Measurements from ENCODE around the gene MYO10. TPM values are rescaled to one million over a fixed set of nuclear protein-coding genes. Genes with fewer than 3 reads are reported as not detected.
A peak's percentile ranks its signal among the peaks of the same experiment; 100 is the strongest.

Gene MYO10
- total RNA-seq, 1 donor from 2014 or later, result 67.0 TPM

GRCh38 chr5:16952968-16953671 is 17.0 kb upstream of the MYO10 start:
- no peak for ATAC-seq
- intact Hi-C loops (cut with DNase I), result no loop called here
- no peaks in the 10 kb centered on the region for H3K36me3 ChIP-seq

GRCh38 chr5:16946725-16947124 is 10.6 kb upstream of the MYO10 start:
- DNase-seq (no peak), ATAC-seq (no peak)
- no peak overlapping the region for H3K4me3 ChIP-seq
- no peak overlapping the region for H3K27ac ChIP-seq
- H3K4me1 ChIP-seq, result no peaks in the 10 kb centered on the region
- intact Hi-C loops (cut with DNase I), result no loop called here
- H3K9me3 ChIP-seq, result no peaks in the 10 kb centered on the region
- no peaks in the 10 kb centered on the region for H3K36me3 ChIP-seq
- no peaks in the 10 kb centered on the region for H3K27me3 ChIP-seq
- TF ChIP-seq CTCF (IDR thresholded peaks at IDR 0.05), result no peak

More at GRCh38 chr5:16952968-16953671, 17.0 kb upstream of the MYO10 start:
- H3K9me3 ChIP-seq, result no peaks in the 10 kb centered on the region
- TF ChIP-seq CTCF (IDR thresholded peaks at IDR 0.05), result no peak
- no peaks in the 10 kb centered on the region for H3K4me1 ChIP-seq
- no peaks in the 10 kb centered on the region for H3K27me3 ChIP-seq
- DNase-seq, result no peak
- H3K4me3 ChIP-seq, result no peak overlapping the region
- no peak overlapping the region for H3K27ac ChIP-seq

DNA sequence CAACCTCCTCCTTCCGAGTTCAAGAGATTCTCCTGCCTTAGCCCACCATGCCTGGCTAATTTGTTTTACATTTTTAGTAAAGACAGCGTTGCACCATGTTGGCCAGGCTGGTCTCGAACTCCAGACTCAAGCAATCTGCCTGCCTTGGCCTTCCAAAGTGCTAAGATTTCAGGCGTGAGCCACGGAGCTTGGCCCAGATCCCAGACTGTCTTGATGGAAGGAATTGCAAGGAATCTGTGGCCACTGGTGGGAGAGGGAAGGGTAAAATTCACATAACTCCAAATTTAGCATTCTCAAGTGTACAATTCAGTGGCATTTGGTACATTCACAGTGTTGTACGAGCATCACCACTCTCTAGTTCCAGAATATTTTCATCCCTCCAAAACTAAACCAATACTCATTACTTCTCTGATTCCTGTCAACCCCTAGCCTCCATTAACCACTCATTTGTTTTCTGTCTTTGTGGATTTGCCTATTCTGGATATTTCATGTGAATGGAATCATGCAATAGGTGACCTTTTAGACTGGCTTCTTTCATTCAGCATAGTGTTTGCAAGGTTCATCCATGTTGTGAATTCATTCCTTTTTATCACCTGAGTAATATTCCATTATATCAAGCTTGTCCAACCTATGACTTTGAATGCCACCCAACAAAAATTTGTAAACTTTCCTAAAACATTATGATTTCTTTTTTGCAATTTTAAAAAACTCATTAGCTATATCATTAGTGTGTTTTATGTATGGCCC is 8.9 kb upstream of the MYO10 start:
- Histone ChIP-seq H3K27me3 (no peaks in the 10 kb centered on the region), H3K9me3 (no peaks in the 10 kb centered on the region), H3K27ac (no peak overlapping the region), H3K4me3 (no peak overlapping the region), H3K36me3 (no peaks in the 10 kb centered on the region), H3K4me1 (no peaks in the 10 kb centered on the region)
- TF ChIP-seq CTCF (IDR thresholded peaks at IDR 0.05), result no peak
- DNase-seq (no peak), ATAC-seq (no peak)
- intact Hi-C loops (cut with DNase I), result no loop called here

DNA sequence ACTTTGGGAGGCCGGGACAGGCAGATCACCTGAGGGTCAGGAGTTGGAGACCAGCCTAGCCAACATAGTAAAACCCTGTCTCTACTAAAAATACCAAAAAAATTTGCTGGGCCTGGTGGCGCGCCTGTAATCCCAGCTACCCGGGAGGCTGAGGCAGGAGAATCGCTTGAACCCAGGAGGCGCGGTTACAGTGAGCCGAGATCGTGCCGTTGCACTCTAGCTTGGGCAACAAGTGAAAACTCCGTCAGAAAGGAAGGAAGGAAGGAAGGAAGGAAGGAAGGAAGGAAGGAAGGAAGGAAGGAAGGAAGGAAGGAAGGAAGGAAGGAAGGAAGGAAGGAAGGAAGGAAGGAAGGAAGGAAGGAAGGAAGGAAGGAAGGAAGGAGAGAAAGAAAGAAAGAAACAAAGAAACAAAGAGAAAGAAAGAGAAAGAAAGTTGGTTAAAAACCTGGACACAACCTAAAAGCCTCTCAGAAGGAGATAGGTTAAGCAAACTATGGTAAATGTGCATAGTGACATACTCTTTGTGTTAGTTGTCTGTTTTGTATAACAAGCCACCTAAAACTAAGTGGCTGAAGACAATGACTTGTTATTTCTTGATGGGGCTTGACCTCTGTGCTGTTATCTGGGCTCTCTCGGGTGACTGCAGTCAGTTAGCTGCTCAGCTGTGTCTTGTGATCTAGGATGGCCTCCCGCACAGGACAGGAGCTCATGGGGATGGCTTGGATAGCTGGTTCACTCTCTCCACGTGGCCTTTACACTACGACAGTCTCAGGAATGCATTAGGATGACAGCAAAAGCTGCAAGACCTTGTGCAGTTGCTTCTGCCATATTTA is 8.0 kb upstream of the MYO10 start:
- intact Hi-C loops (cut with DNase I), result no loop called here
- ATAC-seq, result no peak
- H3K27ac ChIP-seq, result no peak overlapping the region
- no peaks in the 10 kb centered on the region for H3K27me3 ChIP-seq
- TF ChIP-seq CTCF (IDR thresholded peaks at IDR 0.05), result no peak
- no peaks in the 10 kb centered on the region for H3K36me3 ChIP-seq
- no peaks in the 10 kb centered on the region for H3K9me3 ChIP-seq
- DNase-seq, result no peak
- H3K4me1 ChIP-seq, result no peaks in the 10 kb centered on the region
- H3K4me3 ChIP-seq, result no peak overlapping the region

DNA sequence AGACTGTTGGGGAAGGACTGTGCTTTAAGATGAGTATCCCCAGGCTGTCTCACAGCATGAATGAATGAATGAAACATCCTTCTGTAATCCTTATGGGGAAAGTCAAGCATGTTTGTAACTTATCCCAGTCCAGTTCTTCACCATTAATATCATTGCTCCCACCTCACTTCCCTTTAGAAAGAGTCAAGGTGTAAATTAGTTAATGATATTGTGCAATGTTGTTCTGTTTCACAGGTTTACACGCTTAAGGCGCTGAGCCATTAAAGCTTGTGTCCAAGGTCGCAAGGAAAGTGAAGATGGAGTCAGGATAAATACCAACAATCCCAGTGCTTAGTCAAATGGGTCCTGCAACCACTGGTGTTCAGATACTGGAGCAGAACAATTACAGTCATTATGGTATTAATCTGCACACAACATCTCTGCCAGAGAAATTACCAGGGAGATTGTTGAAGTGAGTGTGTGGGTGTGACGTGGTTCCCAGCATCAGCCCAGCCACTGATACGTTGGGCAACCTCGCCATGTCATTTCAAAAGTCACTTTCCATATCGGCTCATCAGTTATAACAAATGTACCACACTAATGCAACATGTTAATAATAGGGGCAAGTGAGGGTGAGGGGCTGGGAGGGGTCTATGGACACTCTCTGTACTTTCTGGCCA is 1.5 kb upstream of the MYO10 start:
- peaks cover 19% of the 10 kb centered on the region for H3K4me1 ChIP-seq
- no peaks in the 10 kb centered on the region for H3K27me3 ChIP-seq
- H3K36me3 ChIP-seq, result no peaks in the 10 kb centered on the region
- ATAC-seq (no peak), DNase-seq (no peak)
- no peaks in the 10 kb centered on the region for H3K9me3 ChIP-seq
- peak overlapping the region; percentile 78 for H3K27ac ChIP-seq
- intact Hi-C loops (cut with DNase I), result loop anchor here (10.0 kb wide), 2 partner anchors 143 to 257 kb away; no protein-coding TSS in a partner anchor
- peak overlapping the region; percentile 64 for H3K4me3 ChIP-seq
- no peak for TF ChIP-seq CTCF (IDR thresholded peaks at IDR 0.05)
